Left cardiac atrium (tissue), 4 donors: ENCODE results near the gene CHL1. TPM values are rescaled to one million over a fixed set of nuclear protein-coding genes. Genes with fewer than 3 reads are reported as not detected.

Experiments used
- ATAC-seq, 2 donors: fragments of 200-7000 bp; cut with Tn5 transposase; one replicate each; pipeline ENCODE4 v1.9.1; 2020; ENCODE audit warnings: mild to moderate bottlenecking in 2 of 2, moderate library complexity in 2 of 2
- DNase-seq: peaks from one replicate; pipeline ENCODE4 v3.0.0-alpha.2; 2020
- intact Hi-C, 2 donors: fragments of 100-400 bp; cut with DNase I; formaldehyde crosslinking; loops; one replicate each; pipeline versions ENCODE4 v1.14.1 to v1.15.1; 2022 to 2023
- total RNA-seq, 2 donors: library from RNA; stranded (reverse); fragmentation: NEBNext Ultra II Directional; extraction: Animal tissue kit (Norgen Biotek cat#: 25700); gene quantifications; one replicate each; pipeline ENCODE4 v1.2.1, GENCODE V29; 2021
- donor health status: DM: no; HTN: yes; CAD: no.
- donor health status: DM: no; HTN: yes; CAD: no; lungs with severe emphysema.
- donor health status: DM: yes; HTN: yes; CAD: no.
- donor health status: Dilated cardiomyopathy.

The CHL1 gene
- total RNA-seq, 2 donors from 2014 or later, result 67.0 to 67.9 TPM

- intact Hi-C loops, result no loop called here
- DNase-seq, result no peak
- ATAC-seq, result no peak
These were observed 70.5 kb downstream of the CHL1 start for GRCh38 chr3:267101-267500.

- intact Hi-C loops, result no loop called here
- ATAC-seq (no peak), DNase-seq (no peak)
These were observed 74.1 kb downstream of the CHL1 start for GRCh38 chr3:270688-271087.

- intact Hi-C loops, result no loop called here
- DNase-seq (no peak), ATAC-seq (no peak)
These were observed 78.4 kb downstream of the CHL1 start for GRCh38 chr3:274927-275326.

GRCh38 chr3:277873-278272, 81.3 kb downstream of the CHL1 start:
- ATAC-seq (no peak), DNase-seq (no peak)
- intact Hi-C loops, result no loop called here

GRCh38 chr3:278300-279064, 81.9 kb downstream of the CHL1 start:
- no peak for DNase-seq
- intact Hi-C loops, result no loop called here
- no peak for ATAC-seq

- DNase-seq (no peak), ATAC-seq (no peak)
- intact Hi-C loops, result no loop called here
These were observed 82.8 kb downstream of the CHL1 start for GRCh38 chr3:279325-279724.

- intact Hi-C loops, result no loop called here
- ATAC-seq (no peak), DNase-seq (no peak)
These were observed 84.1 kb downstream of the CHL1 start for GRCh38 chr3:280681-281080.

- no peak for DNase-seq
- intact Hi-C loops, result no loop called here
- no peak for ATAC-seq
These were observed 87.8 kb downstream of the CHL1 start for GRCh38 chr3:284322-284721.

- ATAC-seq (no peak), DNase-seq (no peak)
- intact Hi-C loops, result no loop called here
These were observed 91.9 kb downstream of the CHL1 start for GRCh38 chr3:288417-288816.

- DNase-seq, result no peak
- ATAC-seq, result no peak
- intact Hi-C loops, result no loop called here
These were observed 94.5 kb downstream of the CHL1 start for GRCh38 chr3:291028-291427.

- intact Hi-C loops, result no loop called here
- DNase-seq, result no peak
- ATAC-seq, result no peak
These were observed 95.3 kb downstream of the CHL1 start for GRCh38 chr3:291646-292436.

GRCh38 chr3:294096-294495, 97.5 kb downstream of the CHL1 start:
- ATAC-seq (no peak), DNase-seq (no peak)
- intact Hi-C loops, result no loop called here

- ATAC-seq, result no peak
- no peak for DNase-seq
- intact Hi-C loops, result no loop called here
These were observed 98.0 kb downstream of the CHL1 start for GRCh38 chr3:294581-294980.

- no peak for ATAC-seq
- no peak for DNase-seq
- intact Hi-C loops, result no loop called here
These were observed 98.6 kb downstream of the CHL1 start for GRCh38 chr3:295166-295565.

- no peak for DNase-seq
- no peak for ATAC-seq
- intact Hi-C loops, result no loop called here
These were observed 101.0 kb downstream of the CHL1 start for GRCh38 chr3:297585-297984.

- ATAC-seq (no peak), DNase-seq (no peak)
- intact Hi-C loops, result no loop called here
These were observed 103.2 kb downstream of the CHL1 start for GRCh38 chr3:299590-300301.

GRCh38 chr3:307182-307581, 110.6 kb downstream of the CHL1 start:
- intact Hi-C loops, result no loop called here
- no peak for DNase-seq
- ATAC-seq, result no peak

- ATAC-seq (no peak), DNase-seq (no peak)
- intact Hi-C loops, result no loop called here
These were observed 112.2 kb downstream of the CHL1 start for GRCh38 chr3:308597-309321.

- intact Hi-C loops, result no loop called here
- DNase-seq, result no peak
- ATAC-seq, result no peak
These were observed 115.7 kb downstream of the CHL1 start for GRCh38 chr3:312160-312733.
